GM23338 (cell line): ENCODE data around the gene DDAH2.

Source experiments
- EZH2 ChIP-seq: fragments of 200-600 bp; sonication (generic); IDR thresholded peaks from one replicate; pipeline ENCODE4 v1.8.0; 2017; ENCODE audit warnings: antibody characterized with exemption, mild to moderate bottlenecking, low read depth; ENCODE audit not compliant: unreplicated experiment
- JUNB ChIP-seq: IDR thresholded peaks from one replicate; pipeline ENCODE4 v1.6.1; 2016; ENCODE audit warnings: antibody characterized with exemption; ENCODE audit not compliant: unreplicated experiment
- POLR2AphosphoS5 ChIP-seq: IDR thresholded peaks from 2 replicates; pipeline ENCODE4 v1.6.1; 2016; ENCODE audit warnings: antibody characterized with exemption, low read depth
- REST ChIP-seq: IDR thresholded peaks from one replicate; pipeline ENCODE4 v1.6.1; 2018; ENCODE audit warnings: antibody characterized with exemption; ENCODE audit not compliant: unreplicated experiment
- STAT1 ChIP-seq: IDR thresholded peaks from one replicate; pipeline ENCODE4 v1.6.1; 2016; ENCODE audit warnings: antibody characterized with exemption; ENCODE audit not compliant: unreplicated experiment
- ZNF331 ChIP-seq: fragments of 250-450 bp; sonication (Bioruptor Pico); IDR thresholded peaks from 2 replicates; pipeline ENCODE4 v1.5.0; 2020; ENCODE audit warnings: low read depth, mild to moderate bottlenecking, moderate library complexity
- TF ChIP-seq, protein P1 (sequence below), 2 experiments: fragments of 200-600 bp in 1 of 2; sonication (generic) in 1 of 2; conservative IDR thresholded peaks; 2 replicates each; pipeline versions ENCODE4 v1.5.1 to v1.6.1; 2016 to 2017; ENCODE audit warnings: antibody characterized with exemption in 2 of 2, low read depth in 2 of 2, mild to moderate bottlenecking in 2 of 2, moderate library complexity in 1 of 2
- TF ChIP-seq, protein P2 (sequence below): IDR thresholded peaks from 2 replicates; pipeline ENCODE4 v1.6.1; 2016; ENCODE audit warnings: antibody characterized with exemption

DNA sequence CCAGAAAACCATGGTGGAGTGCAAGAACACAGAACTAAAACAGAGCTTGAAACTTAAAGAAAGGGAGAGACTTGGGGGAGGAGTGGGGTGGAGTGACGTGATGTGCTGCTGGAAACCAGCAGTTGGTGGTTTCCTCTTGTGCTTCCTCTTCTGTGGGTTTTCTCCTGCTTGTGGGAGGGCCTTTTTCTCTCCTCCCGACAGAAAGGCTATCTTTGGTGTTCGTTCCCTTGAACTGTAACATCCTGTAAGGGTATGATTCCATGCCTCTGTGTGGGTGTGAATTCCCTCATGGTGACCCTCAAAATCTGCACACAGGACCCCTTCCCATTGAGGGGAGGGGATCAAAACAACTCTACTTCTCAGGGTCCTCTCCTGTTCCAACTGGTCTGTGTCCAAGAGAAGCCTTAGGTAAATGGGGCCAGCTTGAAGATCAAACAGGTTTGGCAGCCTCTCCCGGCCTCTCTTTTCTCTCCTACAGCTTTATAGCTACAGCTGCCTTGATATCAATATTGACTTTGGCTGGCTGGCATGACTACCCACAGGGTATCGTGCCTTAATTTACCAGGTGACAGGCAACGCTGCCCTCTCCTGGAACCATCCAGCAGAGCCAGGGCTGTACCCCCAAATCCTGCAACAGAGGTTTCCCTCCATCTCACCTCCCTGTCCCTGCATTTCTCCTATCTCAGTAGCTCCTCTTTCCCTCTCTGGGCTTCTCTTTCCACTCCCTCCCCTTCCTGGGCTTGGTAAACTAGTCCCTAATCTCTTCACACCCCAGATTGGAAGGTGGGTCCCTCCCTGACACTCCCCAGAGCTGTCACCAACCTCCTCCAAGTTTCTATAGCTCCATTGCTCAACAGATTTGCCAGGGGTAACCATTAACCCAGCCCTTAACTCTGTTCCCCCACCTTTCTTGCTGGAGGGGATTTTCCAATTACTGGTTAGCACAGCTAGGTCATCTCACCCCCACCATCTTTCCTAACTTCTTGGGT is 9.2 kb upstream of the DDAH2 start:
- TF ChIP-seq, protein P1, sequence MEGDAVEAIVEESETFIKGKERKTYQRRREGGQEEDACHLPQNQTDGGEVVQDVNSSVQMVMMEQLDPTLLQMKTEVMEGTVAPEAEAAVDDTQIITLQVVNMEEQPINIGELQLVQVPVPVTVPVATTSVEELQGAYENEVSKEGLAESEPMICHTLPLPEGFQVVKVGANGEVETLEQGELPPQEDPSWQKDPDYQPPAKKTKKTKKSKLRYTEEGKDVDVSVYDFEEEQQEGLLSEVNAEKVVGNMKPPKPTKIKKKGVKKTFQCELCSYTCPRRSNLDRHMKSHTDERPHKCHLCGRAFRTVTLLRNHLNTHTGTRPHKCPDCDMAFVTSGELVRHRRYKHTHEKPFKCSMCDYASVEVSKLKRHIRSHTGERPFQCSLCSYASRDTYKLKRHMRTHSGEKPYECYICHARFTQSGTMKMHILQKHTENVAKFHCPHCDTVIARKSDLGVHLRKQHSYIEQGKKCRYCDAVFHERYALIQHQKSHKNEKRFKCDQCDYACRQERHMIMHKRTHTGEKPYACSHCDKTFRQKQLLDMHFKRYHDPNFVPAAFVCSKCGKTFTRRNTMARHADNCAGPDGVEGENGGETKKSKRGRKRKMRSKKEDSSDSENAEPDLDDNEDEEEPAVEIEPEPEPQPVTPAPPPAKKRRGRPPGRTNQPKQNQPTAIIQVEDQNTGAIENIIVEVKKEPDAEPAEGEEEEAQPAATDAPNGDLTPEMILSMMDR (conservative IDR thresholded peaks at IDR 0.05; ENCODE audit: low read depth in 2 of 2) = peak; percentile 48 to 65
- TF ChIP-seq ZNF331 (no peak), REST (no peak), JUNB (no peak), POLR2AphosphoS5 (no peak), STAT1 (no peak), EZH2 (no peak)
- TF ChIP-seq, protein P2, sequence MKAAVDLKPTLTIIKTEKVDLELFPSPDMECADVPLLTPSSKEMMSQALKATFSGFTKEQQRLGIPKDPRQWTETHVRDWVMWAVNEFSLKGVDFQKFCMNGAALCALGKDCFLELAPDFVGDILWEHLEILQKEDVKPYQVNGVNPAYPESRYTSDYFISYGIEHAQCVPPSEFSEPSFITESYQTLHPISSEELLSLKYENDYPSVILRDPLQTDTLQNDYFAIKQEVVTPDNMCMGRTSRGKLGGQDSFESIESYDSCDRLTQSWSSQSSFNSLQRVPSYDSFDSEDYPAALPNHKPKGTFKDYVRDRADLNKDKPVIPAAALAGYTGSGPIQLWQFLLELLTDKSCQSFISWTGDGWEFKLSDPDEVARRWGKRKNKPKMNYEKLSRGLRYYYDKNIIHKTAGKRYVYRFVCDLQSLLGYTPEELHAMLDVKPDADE = no peak
